ENCODE measurements around the gene FAT2.

FAT2 gene

DNA sequence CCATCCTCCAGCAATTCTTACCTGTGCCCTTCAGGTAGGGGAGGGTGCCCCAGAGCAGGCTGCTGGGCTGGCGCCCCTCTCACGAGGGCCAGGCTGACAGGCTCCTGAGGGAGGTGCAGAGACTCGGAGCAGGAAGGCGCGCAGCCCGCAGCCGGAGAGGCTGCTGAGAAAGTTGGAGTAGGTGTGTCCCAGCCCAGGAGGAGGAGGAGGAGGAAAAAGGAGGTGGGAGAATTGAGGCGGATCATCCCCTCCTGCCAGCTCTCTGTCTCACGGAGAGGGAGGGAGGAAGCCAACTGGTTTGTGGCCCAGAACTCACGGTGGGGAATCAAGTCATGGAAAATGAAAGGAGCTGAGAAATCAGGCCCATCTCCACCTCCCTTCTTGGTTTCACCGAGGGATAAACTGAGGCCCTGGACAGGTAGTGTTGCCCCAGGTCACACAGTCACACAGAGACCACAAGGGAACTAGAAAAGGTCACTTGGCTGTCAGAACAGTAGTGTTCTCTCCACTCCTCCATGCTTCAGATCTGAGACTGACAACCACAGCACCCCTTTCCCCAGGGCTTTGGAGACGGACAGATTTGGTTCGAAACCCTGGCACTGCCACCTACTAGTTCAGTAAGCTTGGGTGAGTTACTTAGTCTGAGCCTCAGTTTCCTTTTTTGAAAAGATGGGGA lies at the start of gene FAT2:
Gene FAT2, minus strand, starts transcription at position 188 of the 676 bp plus-strand sequence. CDS start 22,400 bp downstream, outside the sequence.
- no peak for DNase-seq

GRCh38 chr5:151638619-151639018 lies 47.5 kb upstream of the FAT2 start:
- DNase-seq: no peak

- DNase-seq: no peak
These were observed 46.5 kb upstream of the FAT2 start for GRCh38 chr5:151637676-151638075.

- no peak for DNase-seq
These were observed 42.8 kb upstream of the FAT2 start for GRCh38 chr5:151633892-151634291.

DNA sequence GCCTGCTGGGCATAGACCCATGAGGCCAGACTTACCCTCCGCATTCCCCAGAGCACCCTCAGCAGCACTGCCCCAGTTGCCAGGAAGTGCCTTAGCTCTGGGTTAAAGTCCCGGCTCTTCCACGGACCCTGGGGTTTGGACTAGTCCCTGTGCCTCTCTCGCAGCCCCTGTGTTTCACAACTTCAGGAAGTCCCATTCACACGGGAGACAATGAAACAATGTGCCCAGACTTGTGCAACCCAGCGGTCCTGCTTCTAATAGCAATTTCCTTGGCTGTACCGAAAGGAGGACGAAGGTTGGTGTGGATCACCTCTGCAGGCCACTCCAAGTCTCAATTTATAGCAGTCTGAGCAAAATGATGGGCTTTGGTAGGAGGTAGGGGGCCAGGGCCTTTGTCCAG lies 41.8 kb upstream of the FAT2 start:
- no peak for DNase-seq

GRCh38 chr5:151632524-151632923 lies 41.4 kb upstream of the FAT2 start:
- DNase-seq: no peak

GRCh38 chr5:151631941-151632340 lies 40.8 kb upstream of the FAT2 start:
- DNase-seq: no peak

DNA sequence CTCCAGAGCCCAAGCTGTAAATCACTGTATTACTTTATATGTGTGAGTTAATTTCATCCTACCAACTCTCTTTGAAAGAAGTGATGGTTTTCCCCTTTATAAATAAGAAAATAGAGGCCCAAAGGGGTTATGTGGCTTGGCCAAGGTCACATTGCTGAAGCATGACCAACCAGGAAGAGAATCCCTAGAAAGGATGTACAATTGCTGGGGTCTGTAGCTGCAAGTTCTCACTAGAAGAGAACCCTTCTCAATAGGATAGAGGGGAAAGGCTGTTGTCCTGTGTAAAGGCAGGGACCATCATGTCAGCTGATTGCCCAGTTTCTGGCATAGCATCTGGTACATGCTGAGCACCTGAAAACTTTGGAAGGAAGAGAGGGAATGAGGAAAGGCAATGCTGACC lies 39.0 kb upstream of the FAT2 start:
- DNase-seq: no peak

DNA sequence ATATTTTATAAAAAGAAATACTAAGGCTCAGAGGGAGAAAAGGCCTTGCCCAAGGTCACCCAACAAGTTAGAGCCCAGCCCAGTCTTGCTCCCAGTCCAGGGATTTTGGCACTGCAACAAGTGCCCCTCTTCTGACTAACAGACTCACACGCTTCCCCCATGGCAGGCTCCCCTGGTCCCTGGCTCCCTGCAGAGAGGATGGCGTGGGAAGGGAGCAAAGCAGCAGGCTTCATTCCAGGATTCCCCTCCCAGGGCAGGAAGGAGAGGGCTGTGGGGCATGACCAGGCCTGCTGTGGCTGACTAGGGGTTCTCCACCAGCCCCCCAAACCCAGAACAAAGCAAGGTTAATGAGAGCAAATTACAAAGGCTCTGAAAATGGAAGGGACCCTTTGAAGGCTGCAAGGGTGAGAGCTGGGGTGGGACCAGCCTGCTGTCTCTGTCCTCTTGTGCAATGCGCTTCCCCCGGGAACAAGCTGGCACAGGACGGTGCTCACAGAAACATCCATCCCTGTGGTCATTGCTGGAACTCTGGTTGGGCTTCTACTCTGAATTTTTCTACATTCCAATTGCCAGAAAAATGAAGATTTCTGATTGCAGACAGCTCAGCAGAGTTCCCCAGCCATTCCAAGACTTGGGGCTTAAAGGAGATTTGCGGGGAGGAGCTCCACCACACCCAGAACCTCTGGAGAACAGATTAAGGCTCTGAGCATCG lies 37.1 kb upstream of the FAT2 start:
- no peak for DNase-seq

DNA sequence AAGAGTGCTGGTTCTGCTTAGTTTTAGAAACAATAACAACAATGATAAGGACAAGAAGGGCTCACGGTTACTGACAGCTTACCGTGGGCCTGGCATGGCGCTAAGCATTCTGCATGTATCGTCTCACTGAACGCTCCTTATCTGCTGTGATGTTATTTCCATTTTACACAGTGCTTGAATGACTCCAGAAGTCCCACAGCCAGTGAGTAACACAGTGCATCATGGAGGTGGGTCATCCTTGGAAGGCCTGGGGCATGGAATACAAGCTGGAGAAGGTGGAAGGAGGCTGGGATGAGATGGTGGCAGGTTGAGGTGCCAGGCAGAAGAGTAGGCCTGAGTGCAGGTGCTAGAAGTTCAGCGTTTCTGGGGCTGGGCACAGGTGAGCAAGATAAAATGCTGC lies 36.5 kb upstream of the FAT2 start:
- no peak for DNase-seq

DNA sequence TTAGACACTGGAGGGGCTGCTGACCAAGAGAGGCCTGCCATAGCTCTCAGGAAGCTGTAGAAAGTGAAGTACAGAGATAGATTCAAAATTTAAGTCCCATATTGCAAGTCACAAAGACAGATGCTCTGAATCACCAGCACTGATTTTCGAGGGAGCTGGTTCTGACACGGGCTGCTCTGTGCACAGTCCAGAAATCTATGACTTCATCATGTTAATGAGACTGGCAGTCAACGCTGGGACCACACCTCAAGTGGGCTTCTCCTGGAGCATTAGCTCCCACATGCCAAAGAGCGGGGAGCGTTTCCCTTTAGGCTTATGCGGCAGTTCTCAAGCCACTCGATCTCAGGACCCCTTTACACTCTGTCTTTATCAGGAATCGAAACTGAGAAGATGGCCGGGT lies 34.2 kb upstream of the FAT2 start:
- DNase-seq: no peak

DNA sequence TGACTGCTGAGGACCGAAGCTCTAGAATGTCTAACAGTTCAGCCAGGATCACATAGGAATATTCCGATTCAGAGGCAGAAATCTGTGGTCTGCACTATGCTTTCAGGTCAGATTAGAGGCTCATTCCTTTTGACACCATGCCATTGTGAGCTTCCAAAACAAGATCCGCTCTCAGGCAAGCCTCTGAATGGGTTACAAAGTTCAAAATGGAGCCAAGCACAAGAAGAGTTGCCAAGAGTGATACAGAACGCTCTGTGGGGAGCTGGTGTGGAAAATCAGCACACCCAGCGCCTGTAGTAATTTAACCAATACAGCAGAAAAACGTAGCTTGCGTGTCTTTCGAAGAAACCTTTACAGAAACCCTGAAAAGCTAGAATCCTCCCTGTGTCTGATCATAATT lies 33.3 kb upstream of the FAT2 start:
- no peak for DNase-seq

DNA sequence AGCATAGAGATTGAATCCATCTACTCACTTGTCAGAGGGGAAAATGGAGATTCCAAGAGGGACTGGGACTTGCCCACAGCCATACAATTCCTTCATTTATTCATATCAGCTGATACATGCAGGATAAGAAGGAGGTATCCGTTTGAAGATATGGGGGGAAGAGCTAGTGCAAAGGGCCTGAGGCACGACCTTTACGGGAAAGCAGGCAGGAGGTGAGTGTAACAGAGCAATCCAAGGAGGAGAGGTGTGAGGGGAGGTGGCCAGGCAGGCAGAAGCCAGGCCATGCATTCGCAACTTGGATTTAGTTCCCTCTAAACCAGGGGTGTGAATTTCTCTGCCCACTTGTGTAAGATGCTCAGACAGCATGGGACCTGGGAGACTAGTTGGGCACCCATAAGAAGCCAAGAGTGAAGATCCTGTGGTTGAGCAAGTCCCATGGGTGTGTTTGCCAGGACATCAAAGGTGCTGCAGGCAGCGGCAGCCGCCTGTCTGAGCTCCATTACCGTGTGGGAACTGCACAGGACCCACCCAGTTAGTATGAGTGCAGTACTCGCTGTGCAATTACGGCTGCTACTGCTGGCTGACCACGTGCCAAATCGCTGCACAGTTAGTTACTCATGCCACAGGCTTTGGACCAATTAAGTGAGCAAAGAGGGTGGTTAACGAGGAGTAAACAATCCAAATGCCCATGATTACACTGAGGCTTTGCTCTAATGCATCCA lies 31.4 kb upstream of the FAT2 start:
- no peak for DNase-seq

DNA sequence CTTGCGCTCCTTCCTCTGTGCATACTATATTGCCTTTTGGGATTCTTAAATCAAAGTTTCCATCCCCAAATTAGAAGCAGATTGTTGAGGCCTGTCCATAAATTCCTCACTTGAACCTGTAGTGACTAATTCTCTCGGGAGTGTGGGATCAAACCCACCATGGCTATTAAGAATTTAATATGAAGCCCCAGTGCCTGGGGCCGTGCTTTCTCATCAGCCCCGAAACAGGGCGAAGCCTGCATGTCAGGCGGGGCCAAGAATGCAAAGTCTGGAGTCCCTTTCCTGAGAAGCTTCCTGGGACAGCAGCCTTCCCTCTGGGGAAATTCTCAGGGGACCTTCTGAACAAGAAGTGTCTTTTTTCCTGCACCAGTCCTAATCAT lies 29.3 kb upstream of the FAT2 start:
- no peak for DNase-seq

- no peak for DNase-seq
These were observed 28.8 kb upstream of the FAT2 start for GRCh38 chr5:151619812-151620460.

DNA sequence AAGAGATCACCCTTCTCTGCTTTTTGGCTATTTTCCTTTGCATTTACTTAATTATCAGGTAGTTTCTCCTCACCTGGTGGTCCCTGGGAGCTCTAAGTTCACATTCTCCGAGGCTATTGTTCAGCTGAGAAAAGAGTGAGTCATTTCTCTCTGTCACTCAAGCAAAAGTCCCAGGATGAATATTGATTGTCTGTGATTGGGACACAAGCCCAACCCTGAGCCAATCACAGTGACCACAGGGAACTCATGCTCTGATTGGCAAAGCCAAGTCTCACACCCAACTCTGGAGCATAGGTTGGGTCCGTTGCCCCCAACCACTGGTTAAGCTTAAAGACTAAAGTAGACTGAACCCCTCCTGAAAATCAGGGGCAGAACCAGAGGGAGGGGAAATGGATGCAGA lies 27.8 kb upstream of the FAT2 start:
- no peak for DNase-seq

DNA sequence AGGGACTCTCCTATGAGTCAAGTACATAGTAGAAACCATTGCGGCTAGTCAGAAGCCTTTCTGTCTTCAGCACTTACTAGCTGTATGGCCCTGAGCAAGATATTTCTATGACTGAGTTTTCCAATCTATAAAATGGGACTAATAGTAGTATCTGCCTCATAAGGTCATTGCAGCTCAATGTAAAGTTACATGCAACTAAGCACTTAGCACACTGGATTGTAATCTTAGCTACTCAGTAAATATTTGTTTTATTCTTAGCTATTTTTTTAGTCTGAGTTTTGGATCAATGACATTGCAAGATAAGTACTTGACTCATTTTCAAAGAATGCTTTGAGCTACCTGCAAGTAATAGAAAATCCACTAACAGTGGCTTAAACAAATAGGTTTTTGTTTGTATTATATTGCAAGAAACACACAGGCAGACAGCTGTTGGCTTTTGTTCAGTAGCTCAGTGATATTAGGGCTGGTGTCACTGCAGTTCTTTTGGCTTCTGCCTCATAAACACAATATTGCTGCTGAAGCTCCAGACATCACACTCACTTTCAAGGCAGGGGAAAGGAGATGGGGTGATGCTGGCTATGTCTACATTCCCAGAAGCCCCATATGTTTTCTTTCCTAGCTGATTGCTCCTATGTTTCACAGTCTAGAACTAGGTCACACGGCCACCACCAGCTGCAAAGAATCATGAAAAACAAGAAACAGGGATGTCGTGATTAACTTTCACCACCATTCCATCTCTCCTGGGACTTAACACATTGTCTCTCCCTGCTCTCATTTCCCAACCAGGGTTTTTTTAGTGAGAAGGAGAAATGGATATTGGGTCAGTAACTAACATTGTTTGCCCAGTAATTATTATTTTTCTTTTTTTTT lies 26.9 kb upstream of the FAT2 start:
- DNase-seq: no peak

- DNase-seq: no peak
These were observed 26.3 kb upstream of the FAT2 start for GRCh38 chr5:151617383-151617840.

DNA sequence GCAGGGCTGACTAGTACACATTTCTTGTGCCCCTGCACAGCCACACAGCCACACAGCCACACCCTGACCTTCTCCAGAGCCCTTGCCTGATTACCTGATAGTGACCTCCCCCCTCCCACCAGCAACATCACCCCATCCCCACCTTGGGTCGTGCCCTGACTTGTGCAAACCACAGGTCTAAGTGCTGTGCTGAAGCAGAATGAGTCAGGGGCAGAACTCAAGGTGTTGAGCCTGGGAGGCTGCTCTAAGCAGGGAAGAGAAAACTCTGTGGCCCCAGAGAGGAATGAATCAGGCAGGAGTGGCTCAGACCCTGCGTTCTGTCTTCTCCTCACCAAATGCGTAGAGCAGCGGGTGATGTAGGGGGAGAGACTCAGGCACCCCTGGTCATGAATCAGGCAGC lies 24.3 kb upstream of the FAT2 start:
- DNase-seq: no peak

DNA sequence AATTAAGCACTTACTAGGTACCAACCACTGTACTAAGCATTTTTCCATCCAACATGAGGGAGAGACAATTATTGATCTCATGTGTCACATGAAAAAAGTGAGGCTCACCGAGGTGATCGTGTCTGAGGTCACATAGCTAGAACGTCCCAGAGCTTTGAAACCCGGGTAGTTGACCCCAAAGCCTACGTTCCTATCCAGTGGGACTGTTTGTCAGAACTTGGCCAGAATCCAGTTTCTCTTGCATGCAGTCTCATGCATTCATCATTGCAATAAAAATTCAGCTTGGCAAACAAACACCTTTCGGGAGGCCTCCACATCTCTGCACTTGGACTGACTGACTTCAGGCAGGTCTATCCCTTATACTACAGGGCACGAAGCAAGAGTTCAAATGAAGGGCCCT lies 23.4 kb upstream of the FAT2 start:
- no peak for DNase-seq

DNA sequence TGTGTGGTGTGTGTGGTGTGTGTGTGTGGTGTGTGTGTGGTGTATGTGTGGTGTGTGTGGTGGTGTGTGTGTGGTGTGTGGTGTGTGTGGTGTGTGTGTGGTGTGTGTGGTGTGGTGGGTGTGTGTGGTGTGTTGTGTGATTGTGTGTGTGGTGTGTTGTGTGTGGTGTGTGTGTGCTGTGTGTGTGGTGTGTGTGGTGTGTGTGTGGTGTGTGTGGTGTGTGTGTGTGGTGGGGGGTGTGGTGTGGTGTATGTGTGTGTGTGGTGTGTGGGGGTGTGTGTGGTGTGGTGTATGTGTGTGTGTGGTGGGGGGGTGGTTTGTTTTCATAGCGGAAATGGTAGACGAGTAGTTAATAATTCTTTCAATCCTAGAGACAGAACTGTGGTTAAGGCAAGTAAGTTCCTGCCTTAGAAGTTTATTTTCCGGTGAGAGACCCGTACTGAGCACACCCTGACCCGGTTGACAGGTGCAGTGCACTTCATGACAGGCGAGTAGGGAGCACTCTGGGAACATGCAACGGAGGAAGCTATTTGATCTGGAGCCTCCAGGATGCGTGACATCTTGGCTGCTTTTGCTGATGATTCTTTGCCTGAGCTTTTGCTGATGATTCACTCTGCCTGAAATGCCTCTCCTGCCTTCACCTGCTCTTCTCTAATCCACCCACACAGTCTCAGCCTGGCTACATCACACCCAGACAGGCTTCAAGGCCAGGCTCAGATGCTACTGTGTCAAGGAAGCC lies 21.7 kb upstream of the FAT2 start:
- DNase-seq: no peak

Measured in NCI-H1417 treated with DMSO at 0.1 percent for 48 hours (cell line).